Nephron (organoid): Measurements from ENCODE around the gene DPH3.

Experiments
- H3K27ac Mint-ChIP-seq, 3 experiments: 2 replicates each; pipeline ENCODE4 v1.8.0; 2020; ENCODE audit warnings: mixed read lengths in 3 of 3, mild to moderate bottlenecking in 2 of 3, moderate library complexity in 1 of 3
- H3K27me3 Mint-ChIP-seq: 2 replicates; pipeline ENCODE4 v1.8.0; 2021; ENCODE audit warnings: low read depth, mild to moderate bottlenecking, moderate library complexity, mixed read lengths
- H3K36me3 Mint-ChIP-seq: 2 replicates; pipeline ENCODE4 v1.8.0; 2020; ENCODE audit warnings: low read depth, mixed read lengths
- H3K4me1 Mint-ChIP-seq: 2 replicates; pipeline ENCODE4 v1.8.0; 2020; ENCODE audit warnings: mixed read lengths
- H3K4me3 Mint-ChIP-seq, 3 experiments: 2 replicates each; pipeline ENCODE4 v1.8.0; 2020; ENCODE audit warnings: mild to moderate bottlenecking in 3 of 3, mixed read lengths in 3 of 3, moderate library complexity in 2 of 3
- H3K9me3 Mint-ChIP-seq: 2 replicates; pipeline ENCODE4 v1.8.0; 2020; ENCODE audit warnings: mixed read lengths
- TF ChIP-seq, protein P1 (sequence below), 3 experiments: fragments of 200-600 bp; sonication (generic); IDR thresholded peaks; one replicate each; pipeline ENCODE4 v1.5.0; 2021; ENCODE audit warnings: antibody characterized with exemption in 3 of 3; ENCODE audit not compliant: unreplicated experiment in 3 of 3

Gene DPH3

DNA sequence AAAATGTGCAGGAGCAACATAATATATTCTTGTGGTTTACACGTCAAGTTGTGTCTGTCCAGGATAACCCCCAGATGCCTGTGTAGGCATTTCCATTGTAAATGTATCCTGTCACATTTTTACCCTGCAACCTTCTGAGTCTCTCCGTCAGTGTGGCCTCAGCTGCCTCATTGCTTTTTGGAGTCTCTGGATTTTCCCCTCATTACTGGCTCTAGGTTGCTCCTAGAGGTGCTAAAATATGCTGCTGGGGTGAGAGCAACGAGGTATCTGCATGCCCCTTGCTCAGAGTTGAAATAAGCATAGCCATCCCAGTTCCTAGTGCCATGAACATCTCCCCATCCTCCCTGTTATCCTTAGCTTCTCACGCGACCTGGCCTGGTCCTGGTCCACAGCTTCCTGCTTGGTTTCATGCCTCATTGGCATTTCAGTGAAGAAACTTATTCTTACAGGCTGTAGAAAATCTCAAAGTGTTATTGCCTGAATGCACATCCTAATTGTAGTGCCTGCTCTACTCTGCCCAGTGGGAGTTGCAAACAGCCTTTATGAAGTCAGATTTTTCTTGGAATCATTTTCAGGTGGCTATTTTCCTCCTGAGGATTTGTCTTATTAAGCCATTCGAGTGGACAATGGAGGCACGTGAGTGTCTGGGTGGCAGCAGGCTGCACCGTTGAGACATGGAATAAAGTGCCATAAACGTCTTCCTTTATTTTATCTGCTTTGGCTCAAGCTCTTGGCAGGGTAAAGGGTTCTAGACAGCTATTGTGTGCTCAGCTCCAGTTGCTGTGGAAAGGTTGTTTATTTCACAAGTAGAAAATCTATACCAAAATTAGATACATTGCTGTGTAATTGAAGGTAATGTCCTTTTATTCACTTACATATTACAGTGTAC, 33.5 kb upstream of the DPH3 start:
- H3K27me3 Mint-ChIP-seq: no peaks in the 10 kb centered on the region
- no peak overlapping the region for H3K4me3 Mint-ChIP-seq
- no peak overlapping the region for H3K27ac Mint-ChIP-seq
- H3K4me1 Mint-ChIP-seq: peaks cover 20% of the 10 kb centered on the region
- H3K9me3 Mint-ChIP-seq: peaks cover 25% of the 10 kb centered on the region
- peaks cover 86% of the 10 kb centered on the region for H3K36me3 Mint-ChIP-seq
- TF ChIP-seq, protein P1, sequence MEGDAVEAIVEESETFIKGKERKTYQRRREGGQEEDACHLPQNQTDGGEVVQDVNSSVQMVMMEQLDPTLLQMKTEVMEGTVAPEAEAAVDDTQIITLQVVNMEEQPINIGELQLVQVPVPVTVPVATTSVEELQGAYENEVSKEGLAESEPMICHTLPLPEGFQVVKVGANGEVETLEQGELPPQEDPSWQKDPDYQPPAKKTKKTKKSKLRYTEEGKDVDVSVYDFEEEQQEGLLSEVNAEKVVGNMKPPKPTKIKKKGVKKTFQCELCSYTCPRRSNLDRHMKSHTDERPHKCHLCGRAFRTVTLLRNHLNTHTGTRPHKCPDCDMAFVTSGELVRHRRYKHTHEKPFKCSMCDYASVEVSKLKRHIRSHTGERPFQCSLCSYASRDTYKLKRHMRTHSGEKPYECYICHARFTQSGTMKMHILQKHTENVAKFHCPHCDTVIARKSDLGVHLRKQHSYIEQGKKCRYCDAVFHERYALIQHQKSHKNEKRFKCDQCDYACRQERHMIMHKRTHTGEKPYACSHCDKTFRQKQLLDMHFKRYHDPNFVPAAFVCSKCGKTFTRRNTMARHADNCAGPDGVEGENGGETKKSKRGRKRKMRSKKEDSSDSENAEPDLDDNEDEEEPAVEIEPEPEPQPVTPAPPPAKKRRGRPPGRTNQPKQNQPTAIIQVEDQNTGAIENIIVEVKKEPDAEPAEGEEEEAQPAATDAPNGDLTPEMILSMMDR (IDR thresholded peaks at IDR 0.05; ENCODE audit: unreplicated experiment in 3 of 3): no peak

DNA sequence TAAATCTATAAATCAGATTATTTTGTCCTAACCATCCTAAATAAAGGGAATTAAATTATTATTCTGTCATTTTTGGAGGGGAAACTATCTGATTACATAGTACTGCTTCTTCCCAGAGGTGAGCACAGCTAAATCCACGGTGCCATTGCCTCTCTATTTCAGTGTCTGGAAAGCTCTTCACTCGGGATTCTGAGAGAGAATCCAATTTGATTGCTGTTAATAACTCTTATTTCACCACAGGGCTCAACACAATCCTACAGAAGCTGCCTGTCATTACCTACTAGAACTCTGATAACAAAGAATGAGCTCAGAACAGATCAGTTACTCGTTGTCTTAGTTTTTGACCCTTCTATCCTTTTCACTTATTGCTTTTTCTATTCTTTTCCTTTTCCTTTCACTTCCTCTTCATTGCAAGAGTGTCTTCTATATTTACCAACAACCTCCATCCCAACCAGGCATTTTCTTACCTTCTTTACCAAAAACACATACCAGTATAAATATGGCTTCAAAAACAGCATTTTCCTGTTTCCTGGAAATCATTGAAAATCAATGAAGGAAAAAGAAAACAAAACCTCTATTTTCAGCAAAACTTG, 30.7 kb upstream of the DPH3 start:
- Mint-ChIP-seq H3K36me3 (peaks cover 81% of the 10 kb centered on the region), H3K9me3 (peaks cover 30% of the 10 kb centered on the region), H3K4me3 (no peak overlapping the region), H3K27me3 (no peaks in the 10 kb centered on the region), H3K27ac (no peak overlapping the region), H3K4me1 (peaks cover 6% of the 10 kb centered on the region)
- TF ChIP-seq, protein P1 (IDR thresholded peaks at IDR 0.05; ENCODE audit: unreplicated experiment in 3 of 3): no peak

DNA sequence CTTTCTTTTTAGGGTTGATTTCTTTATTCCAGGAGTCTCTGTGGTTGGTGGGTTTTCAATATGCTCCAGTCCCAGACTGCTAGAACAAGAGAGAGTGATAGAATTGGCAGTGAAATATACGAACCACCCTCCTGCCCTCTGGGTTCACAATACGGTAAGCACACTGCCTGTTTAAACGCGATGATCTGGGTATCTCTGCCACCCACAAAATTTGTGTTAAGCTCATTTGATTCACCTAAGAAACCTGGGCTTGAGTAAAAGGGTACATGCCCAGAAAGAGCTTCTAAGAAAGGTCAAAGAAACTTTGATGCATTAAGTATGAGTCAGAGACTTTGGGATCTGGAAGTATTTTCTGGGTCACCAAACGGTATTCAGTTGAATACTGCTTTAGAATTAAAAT, 30.1 kb upstream of the DPH3 start:
- Mint-ChIP-seq H3K36me3 (peaks cover 84% of the 10 kb centered on the region), H3K9me3 (peaks cover 30% of the 10 kb centered on the region), H3K4me3 (no peak overlapping the region), H3K27ac (no peak overlapping the region), H3K27me3 (no peaks in the 10 kb centered on the region), H3K4me1 (peaks cover 7% of the 10 kb centered on the region)
- TF ChIP-seq, protein P1 (IDR thresholded peaks at IDR 0.05; ENCODE audit: unreplicated experiment in 3 of 3): no peak

DNA sequence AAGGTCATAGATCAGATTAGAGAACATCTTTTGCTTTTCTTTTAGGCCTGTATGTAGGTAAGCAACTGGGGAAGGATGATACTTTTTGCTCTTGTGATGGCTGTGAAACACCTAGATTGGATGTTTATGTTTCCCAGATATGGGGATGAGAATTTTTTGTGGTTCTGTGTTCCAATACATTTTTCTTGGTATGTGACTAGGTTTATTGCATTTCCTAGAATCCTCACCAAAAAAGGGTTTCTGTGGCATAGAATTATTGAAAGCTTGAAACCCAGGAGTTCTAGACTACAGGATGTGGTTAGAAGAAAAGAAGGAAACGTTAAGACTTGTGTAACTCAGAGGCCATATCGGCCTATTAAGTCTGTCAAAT, 26.1 kb upstream of the DPH3 start:
- Mint-ChIP-seq H3K9me3 (peaks cover 18% of the 10 kb centered on the region), H3K4me3 (no peak overlapping the region), H3K4me1 (peaks cover 7% of the 10 kb centered on the region), H3K27me3 (no peaks in the 10 kb centered on the region), H3K36me3 (peaks cover 45% of the 10 kb centered on the region), H3K27ac (peak overlapping the region in 1 of 3 experiments; percentile 11)
- TF ChIP-seq, protein P1 (IDR thresholded peaks at IDR 0.05; ENCODE audit: unreplicated experiment in 3 of 3): no peak

DNA sequence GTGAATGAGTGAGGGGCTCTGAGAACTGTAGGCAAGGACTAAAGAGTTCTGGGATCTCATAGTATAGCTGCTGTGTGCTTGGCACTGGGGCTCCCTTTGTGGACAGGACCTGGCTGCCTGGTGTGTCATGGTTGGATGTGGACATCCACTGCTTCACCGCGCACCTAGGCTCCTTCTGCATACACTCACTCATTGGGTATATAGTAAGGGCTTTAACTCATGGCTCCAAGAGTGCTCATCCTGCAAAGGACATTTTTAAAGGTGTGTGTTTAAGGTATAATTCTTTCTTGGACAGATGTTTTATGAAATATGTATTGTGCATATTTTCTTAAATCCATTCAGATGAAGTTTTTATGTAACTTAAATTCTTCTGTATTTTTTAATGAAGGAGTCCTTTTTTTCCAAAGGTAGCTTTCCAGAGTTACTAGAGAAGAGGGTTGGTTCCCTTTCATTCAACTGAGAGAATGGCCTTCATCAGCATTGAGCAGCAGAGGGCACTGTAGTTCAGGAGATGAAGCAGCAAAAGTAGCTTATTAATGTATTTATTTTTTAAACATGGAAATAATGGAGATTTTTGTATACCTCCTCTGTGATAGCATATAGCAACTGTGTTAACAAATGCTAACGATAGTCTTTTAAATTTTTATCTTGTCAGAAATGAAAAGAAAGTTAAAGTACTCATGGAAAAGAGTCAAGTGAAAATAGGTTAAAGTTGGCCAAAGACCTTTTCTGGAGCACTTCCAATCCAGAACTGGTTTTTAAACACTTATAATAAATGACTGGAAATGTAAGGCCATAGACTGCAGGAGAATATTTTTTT, 25.5 kb upstream of the DPH3 start:
- no peaks in the 10 kb centered on the region for H3K27me3 Mint-ChIP-seq

More for the DNA sequence above, 25.5 kb upstream of the DPH3 start:
- TF ChIP-seq, protein P1 (IDR thresholded peaks at IDR 0.05; ENCODE audit: unreplicated experiment in 3 of 3): peak; percentile 83 to 91 (median 88)
- peaks cover 7% of the 10 kb centered on the region for H3K4me1 Mint-ChIP-seq
- no peak overlapping the region for H3K4me3 Mint-ChIP-seq
- peaks cover 39% of the 10 kb centered on the region for H3K36me3 Mint-ChIP-seq
- H3K27ac Mint-ChIP-seq: peak overlapping the region in 1 of 3 experiments; percentile 11
- H3K9me3 Mint-ChIP-seq: peaks cover 12% of the 10 kb centered on the region
